Activated T-cell treated with anti-CD3 and anti-CD28 coated beads, Interleukin-2, amount 50 U/mL, for 72 hours (primary cell): ENCODE results near the gene DYRK3. TPM values are rescaled to one million over a fixed set of nuclear protein-coding genes. Genes with fewer than 3 reads are reported as not detected.
A peak's percentile ranks its signal among the peaks of the same experiment; 100 is the strongest.
"Not testable (repeated sequence)": the region's sequence is repeated elsewhere in the genome, so short reads cannot be mapped to it uniquely, and the experiment has no call there.

Experiments used
- ATAC-seq, 2 donors: fragments of 150-1000 bp; cut with Tn5 transposase; replicated peaks in 1 of 2; 2 replicates each; pipeline ENCODE4 v1.10.0; 2021; ENCODE audit warnings: moderate library complexity in 2 of 2, mild to moderate bottlenecking in 1 of 2
- DNase-seq, 2 donors: peaks; one replicate each; pipeline ENCODE4 v3.0.0; 2021 to 2022; ENCODE audit warnings: mixed read lengths in 1 of 2
- H3K27ac Mint-ChIP-seq: one replicate; pipeline ENCODE4 v1.8.0; 2022; ENCODE audit warnings: mild to moderate bottlenecking, moderate library complexity, mixed read lengths
- H3K27me3 Mint-ChIP-seq: one replicate; pipeline ENCODE4 v1.8.0; 2022; ENCODE audit warnings: low read depth, mixed read lengths
- H3K36me3 Mint-ChIP-seq, 2 donors: one replicate each; pipeline ENCODE4 v1.8.0; 2022; ENCODE audit warnings: mixed read lengths in 2 of 2, mild to moderate bottlenecking in 1 of 2; ENCODE audit not compliant: insufficient read depth in 2 of 2
- H3K4me1 Mint-ChIP-seq: one replicate; pipeline ENCODE4 v1.8.0; 2022; ENCODE audit warnings: low read depth, mixed read lengths
- H3K4me3 Mint-ChIP-seq, 2 donors: one replicate each; pipeline ENCODE4 v1.8.0; 2022; ENCODE audit warnings: mild to moderate bottlenecking in 2 of 2, mixed read lengths in 2 of 2, moderate library complexity in 2 of 2
- H3K9me3 Mint-ChIP-seq, 2 donors: one replicate each; pipeline ENCODE4 v1.8.0; 2022; ENCODE audit warnings: mixed read lengths in 2 of 2
- total RNA-seq, 2 donors: library from RNA; stranded (reverse); gene quantifications; one replicate each; pipeline ENCODE4 v1.2.3, GENCODE V29; 2022

DYRK3 gene
- total RNA-seq, 2 donors from 2014 or later, result 5.9 to 8.7 TPM

GRCh38 chr1:206637605-206638004 lies 2.3 kb downstream of the DYRK3 start:
- Mint-ChIP-seq H3K4me3 (peak overlapping the region in 1 of 2 donors; percentile 57), H3K27ac (no peak overlapping the region), H3K4me1 (peaks cover 40% of the 10 kb centered on the region), H3K9me3 (no peaks in the 10 kb centered on the region), H3K36me3 (no peaks in the 10 kb centered on the region), H3K27me3 (peaks cover 11% of the 10 kb centered on the region)
- ATAC-seq (no peak), DNase-seq (no peak)

GRCh38 chr1:206642074-206642473 lies 6.7 kb downstream of the DYRK3 start:
- not testable (repeated sequence) for H3K27me3 Mint-ChIP-seq, ATAC-seq, H3K9me3 Mint-ChIP-seq, H3K4me3 Mint-ChIP-seq, H3K27ac Mint-ChIP-seq, H3K36me3 Mint-ChIP-seq, DNase-seq
- H3K4me1 Mint-ChIP-seq, result peaks cover 14% of the 10 kb centered on the region

GRCh38 chr1:206643118-206643698 lies 7.9 kb downstream of the DYRK3 start:
- H3K9me3 Mint-ChIP-seq, result no peaks in the 10 kb centered on the region
- ATAC-seq (no peak), DNase-seq (no peak)
- H3K36me3 Mint-ChIP-seq, result peaks cover 0 to 4% of the 10 kb centered on the region in 2 donors
- H3K4me3 Mint-ChIP-seq, result no peak overlapping the region
- H3K27me3 Mint-ChIP-seq, result no peaks in the 10 kb centered on the region
- H3K4me1 Mint-ChIP-seq, result peaks cover 7% of the 10 kb centered on the region
- H3K27ac Mint-ChIP-seq, result no peak overlapping the region

- ATAC-seq, result no peak
- Mint-ChIP-seq H3K36me3 (peaks cover 0 to 10% of the 10 kb centered on the region in 2 donors), H3K27me3 (no peaks in the 10 kb centered on the region), H3K27ac (no peak overlapping the region), H3K4me3 (no peak overlapping the region), H3K4me1 (no peaks in the 10 kb centered on the region), H3K9me3 (no peaks in the 10 kb centered on the region)
- no peak for DNase-seq
Observed at GRCh38 chr1:206646504-206646903, 11.2 kb downstream of the DYRK3 start.

- Mint-ChIP-seq H3K4me3 (no peak overlapping the region), H3K27me3 (no peaks in the 10 kb centered on the region), H3K36me3 (peaks cover 0 to 10% of the 10 kb centered on the region in 2 donors), H3K27ac (no peak overlapping the region), H3K4me1 (peaks cover 3% of the 10 kb centered on the region), H3K9me3 (no peaks in the 10 kb centered on the region)
- DNase-seq (no peak), ATAC-seq (no peak)
Observed at GRCh38 chr1:206647224-206647623, 11.9 kb downstream of the DYRK3 start.

- H3K4me1 Mint-ChIP-seq, result peaks cover 4% of the 10 kb centered on the region
- no peak for DNase-seq
- no peak overlapping the region for H3K4me3 Mint-ChIP-seq
- no peaks in the 10 kb centered on the region for H3K27me3 Mint-ChIP-seq
- no peaks in the 10 kb centered on the region for H3K9me3 Mint-ChIP-seq
- H3K36me3 Mint-ChIP-seq, result peaks cover 0 to 10% of the 10 kb centered on the region in 2 donors
- H3K27ac Mint-ChIP-seq, result no peak overlapping the region
- ATAC-seq, result no peak
Observed at GRCh38 chr1:206649261-206649921, 14.1 kb downstream of the DYRK3 start.

GRCh38 chr1:206651014-206651413 lies 15.7 kb downstream of the DYRK3 start:
- no peaks in the 10 kb centered on the region for H3K9me3 Mint-ChIP-seq
- ATAC-seq (no peak), DNase-seq (no peak)
- H3K4me1 Mint-ChIP-seq, result peaks cover 4% of the 10 kb centered on the region
- H3K27me3 Mint-ChIP-seq, result no peaks in the 10 kb centered on the region
- H3K4me3 Mint-ChIP-seq, result no peak overlapping the region
- peaks cover 0 to 10% of the 10 kb centered on the region in 2 donors for H3K36me3 Mint-ChIP-seq
- no peak overlapping the region for H3K27ac Mint-ChIP-seq

- no peak overlapping the region for H3K27ac Mint-ChIP-seq
- ATAC-seq (peak in 1 of 2 donors; percentile 36), DNase-seq (no peak)
- peaks cover 4% of the 10 kb centered on the region for H3K4me1 Mint-ChIP-seq
- peaks cover 10% of the 10 kb centered on the region for H3K27me3 Mint-ChIP-seq
- no peaks in the 10 kb centered on the region for H3K9me3 Mint-ChIP-seq
- H3K36me3 Mint-ChIP-seq, result peaks cover 0 to 8% of the 10 kb centered on the region in 2 donors
- H3K4me3 Mint-ChIP-seq, result no peak overlapping the region
Observed at GRCh38 chr1:206651958-206652890, 16.9 kb downstream of the DYRK3 start.

GRCh38 chr1:206653715-206654459 lies 18.6 kb downstream of the DYRK3 start:
- no peaks in the 10 kb centered on the region for H3K9me3 Mint-ChIP-seq
- H3K4me1 Mint-ChIP-seq, result peaks cover 16% of the 10 kb centered on the region
- DNase-seq (no peak), ATAC-seq (no peak)
- H3K36me3 Mint-ChIP-seq, result peaks cover 2 to 7% of the 10 kb centered on the region in 2 donors
- no peak overlapping the region for H3K27ac Mint-ChIP-seq
- no peak overlapping the region for H3K4me3 Mint-ChIP-seq
- peaks cover 26% of the 10 kb centered on the region for H3K27me3 Mint-ChIP-seq

GRCh38 chr1:206654828-206655227 lies 19.5 kb downstream of the DYRK3 start:
- no peak overlapping the region for H3K27ac Mint-ChIP-seq
- peaks cover 0 to 2% of the 10 kb centered on the region in 2 donors for H3K36me3 Mint-ChIP-seq
- DNase-seq, result no peak
- ATAC-seq, result no peak
- peaks cover 17% of the 10 kb centered on the region for H3K4me1 Mint-ChIP-seq
- H3K9me3 Mint-ChIP-seq, result no peaks in the 10 kb centered on the region
- H3K27me3 Mint-ChIP-seq, result peaks cover 27% of the 10 kb centered on the region
- no peak overlapping the region for H3K4me3 Mint-ChIP-seq

- Mint-ChIP-seq H3K9me3 (no peaks in the 10 kb centered on the region), H3K4me1 (peaks cover 21% of the 10 kb centered on the region), H3K27ac (no peak overlapping the region), H3K36me3 (peaks cover 0 to 2% of the 10 kb centered on the region in 2 donors), H3K4me3 (no peak overlapping the region), H3K27me3 (peaks cover 27% of the 10 kb centered on the region)
- no peak for ATAC-seq
- no peak for DNase-seq
Observed at GRCh38 chr1:206655471-206655882, 20.1 kb downstream of the DYRK3 start.

GRCh38 chr1:206656936-206657335 lies 21.6 kb downstream of the DYRK3 start:
- Mint-ChIP-seq H3K27me3 (peaks cover 34% of the 10 kb centered on the region), H3K9me3 (no peaks in the 10 kb centered on the region), H3K4me1 (peaks cover 22% of the 10 kb centered on the region), H3K36me3 (peaks cover 0 to 2% of the 10 kb centered on the region in 2 donors), H3K4me3 (no peak overlapping the region), H3K27ac (no peak overlapping the region)
- DNase-seq, result no peak
- no peak for ATAC-seq
